HepG2 (cell line): ENCODE data around the gene HMX1. TPM values are rescaled to one million over a fixed set of nuclear protein-coding genes. Genes with fewer than 3 reads are reported as not detected.

Experiments used
- ATAC-seq: fragments of 200-7000 bp; cut with Tn5 transposase; 3 replicates; pipeline ENCODE4 v1.9.1; 2020; ENCODE audit warnings: mild to moderate bottlenecking, moderate library complexity
- BruUV-seq: library from RNA; stranded (reverse); fragments of 400-500 nt; replicated peaks from 2 replicates; lab custom pipeline; 2021; lab: Mats Ljungman, UMichigan
- CTCF ChIA-PET: fragments of 300-600 bp; formaldehyde crosslinking; extraction: SDS; loops from one replicate; lab custom pipeline; 2021; ENCODE audit warnings: low total read pairs, inconsistent platforms, low intra/inter-chr PET ratio; lab: Yijun Ruan, JAX
- POLR2A ChIA-PET: fragments of 350-600 bp; sonication (Branson Sonifier 250); formaldehyde crosslinking; loops from one replicate; lab custom pipeline; 2020; ENCODE audit warnings: antibody characterized with exemption, inconsistent platforms; lab: Yijun Ruan, JAX
- DNase-seq: peaks from one replicate; pipeline ENCODE4 v3.0.0-alpha.2; 2015; ENCODE audit warnings: low spot score
- FAIRE-seq: peaks from 3 replicates; lab custom pipeline; 2011; peaks lifted over from hg19 to GRCh38; lab: Jason Lieb, UNC
- H2AFZ ChIP-seq: one replicate; pipeline ENCODE4 v1.6.1; 2011; ENCODE audit warnings: low read length, inconsistent platforms
- H3K27ac ChIP-seq: fragments of 300-600 bp; 3 replicates; pipeline ENCODE4 v1.8.0; 2011; ENCODE audit warnings: mixed run types, mild to moderate bottlenecking, mixed read lengths, low read length, inconsistent platforms; ENCODE audit not compliant: insufficient read depth; ENCODE audit errors: extremely low read length
- H3K27me3 ChIP-seq, 2 experiments: fragments of 200-600 bp in 1 of 2; 2 replicates in 1 of 2; 3 replicates in 1 of 2; pipeline versions ENCODE4 v1.6.0 to v1.8.0; 2011; ENCODE audit warnings: low read length in 2 of 2, mild to moderate bottlenecking in 2 of 2, moderate library complexity in 2 of 2, inconsistent platforms in 1 of 2; ENCODE audit not compliant: insufficient read depth in 2 of 2, control insufficient read depth in 1 of 2
- H3K36me3 ChIP-seq, 2 experiments: fragments of 200-600 bp in 1 of 2; replicated peaks in 1 of 2; 2 replicates in 1 of 2; 3 replicates in 1 of 2; pipeline versions ENCODE4 v1.5.1 to v1.8.0; 2011; ENCODE audit warnings: low read length in 2 of 2, inconsistent platforms in 1 of 2; ENCODE audit not compliant: insufficient read depth in 2 of 2, control insufficient read depth in 1 of 2
- H3K4me1 ChIP-seq: 2 replicates; pipeline ENCODE4 v1.5.1; 2012; ENCODE audit warnings: low read length, inconsistent platforms; ENCODE audit not compliant: insufficient read depth
- H3K4me2 ChIP-seq: 2 replicates; pipeline ENCODE4 v1.6.0; 2011; ENCODE audit warnings: low read depth, low read length, inconsistent platforms
- H3K4me3 ChIP-seq, 3 experiments: fragments of 200-600 bp in 1 of 3; sonication (generic), shearing (Covaris generic) in 1 of 3; replicated peaks in 1 of 3; 2 replicates each; pipeline ENCODE4 v1.5.1; 2011 to 2016; ENCODE audit warnings: low read length in 3 of 3, inconsistent platforms in 2 of 3, low read depth in 2 of 3, mild to moderate bottlenecking in 2 of 3, control low read depth in 1 of 3, mixed read lengths in 1 of 3; ENCODE audit not compliant: insufficient read depth in 1 of 3
- H3K79me2 ChIP-seq: one replicate; pipeline ENCODE4 v1.6.1; 2011; ENCODE audit warnings: low read length, inconsistent platforms; ENCODE audit not compliant: insufficient read depth
- H3K9ac ChIP-seq: 2 replicates; pipeline ENCODE4 v1.6.0; 2011; ENCODE audit warnings: mild to moderate bottlenecking, low read depth, low read length, inconsistent platforms; ENCODE audit not compliant: insufficient read depth
- H3K9me3 ChIP-seq: 2 replicates; pipeline ENCODE4 v1.5.1; 2012; ENCODE audit warnings: mild to moderate bottlenecking, low read length
- H4K20me1 ChIP-seq: 2 replicates; pipeline ENCODE4 v1.6.0; 2011; ENCODE audit warnings: inconsistent platforms, mild to moderate bottlenecking, low read length, moderate library complexity; ENCODE audit not compliant: insufficient read depth
- CENPT ChIP-seq: sonication (generic); formaldehyde crosslinking; IDR thresholded peaks from 2 replicates; pipeline ENCODE4 v1.8.0; 2022; ENCODE audit warnings: low read depth, mild to moderate bottlenecking, moderate library complexity, missing genetic modification reagents
- EHMT2 ChIP-seq: fragments of 200-600 bp; sonication (generic); IDR thresholded peaks from 2 replicates; pipeline ENCODE4 v1.7.0; 2017; ENCODE audit warnings: antibody characterized with exemption, low read depth, low read length, borderline replicate concordance
- GATAD2A ChIP-seq: IDR thresholded peaks from 2 replicates; pipeline ENCODE4 v1.6.1; 2016
- GZF1 ChIP-seq: sonication (generic); formaldehyde crosslinking; IDR thresholded peaks from 2 replicates; pipeline ENCODE4 v1.5.1; 2020; ENCODE audit warnings: mild to moderate bottlenecking, missing genetic modification reagents
- IKZF1 ChIP-seq: fragments of 450-650 bp; IDR thresholded peaks from 2 replicates; pipeline ENCODE4 v1.7.1; 2016
- KLF16 ChIP-seq, 2 experiments: sonication (generic) in 1 of 2; formaldehyde crosslinking in 1 of 2; IDR thresholded peaks; 2 replicates each; pipeline versions ENCODE4 v1.6.1 to v1.8.0; 2016 to 2023; ENCODE audit warnings: missing genetic modification reagents in 2 of 2, missing compliant biosample characterization in 1 of 2
- MAFK ChIP-seq, 2 experiments: IDR thresholded peaks in 1 of 2; conservative IDR thresholded peaks in 1 of 2; 2 replicates each; pipeline ENCODE4 v1.6.1; 2011; ENCODE audit warnings: improper control_type of control experiment in 2 of 2, low read length in 2 of 2
- NONO ChIP-seq, 2 experiments: fragments of 450-650 bp in 1 of 2; sonication (generic) in 1 of 2; formaldehyde crosslinking in 1 of 2; IDR thresholded peaks in 1 of 2; conservative IDR thresholded peaks in 1 of 2; 2 replicates each; pipeline versions ENCODE4 v1.6.1 to v1.8.0; 2017 to 2022; ENCODE audit warnings: mild to moderate bottlenecking in 1 of 2, missing genetic modification reagents in 1 of 2, moderate library complexity in 1 of 2
- NR3C1 ChIP-seq: sonication (generic); formaldehyde crosslinking; IDR thresholded peaks from 2 replicates; pipeline ENCODE4 v1.4.0; 2020; ENCODE audit warnings: missing genetic modification reagents
- PCBP1 ChIP-seq: fragments of 200-400 bp; formaldehyde crosslinking; IDR thresholded peaks from 2 replicates; pipeline ENCODE4 v1.6.1; 2017; ENCODE audit warnings: mild to moderate bottlenecking, low read depth, low read length, borderline replicate concordance
- TARDBP ChIP-seq: sonication (generic); formaldehyde crosslinking; IDR thresholded peaks from 2 replicates; pipeline ENCODE4 v1.8.0; 2022; ENCODE audit warnings: mild to moderate bottlenecking, missing genetic modification reagents
- TSC22D2 ChIP-seq: sonication (generic); formaldehyde crosslinking; IDR thresholded peaks from 2 replicates; pipeline ENCODE4 v1.5.1; 2020; ENCODE audit warnings: missing genetic modification reagents, mild to moderate bottlenecking, borderline replicate concordance
- ZNF44 ChIP-seq: sonication (generic); formaldehyde crosslinking; IDR thresholded peaks from 2 replicates; pipeline ENCODE4 v1.5.1; 2020; ENCODE audit warnings: mild to moderate bottlenecking, missing genetic modification reagents
- ZNF644 ChIP-seq: IDR thresholded peaks from 2 replicates; pipeline ENCODE4 v1.6.1; 2016; ENCODE audit warnings: low read depth
- ZNF782 ChIP-seq: sonication (generic); formaldehyde crosslinking; IDR thresholded peaks from 2 replicates; pipeline ENCODE4 v1.4.0; 2020; ENCODE audit warnings: missing genetic modification reagents, mild to moderate bottlenecking, borderline replicate concordance
- WGBS: methylation state at CpG from one replicate; pipeline ENCODE4 v1.1.6; 2017; ENCODE audit warnings: low lambda C conversion rate; 5-methylcytosine and 5-hydroxymethylcytosine counted together
- in situ Hi-C: cut with HindIII; loops from 2 replicates; pipeline ENCODE4 v1.10.0; 2017; ENCODE audit warnings: low pct_unique_long_range_greater_than_20kb; ENCODE audit not compliant: extremely low pct_ligation_motif_present
- intact Hi-C: fragments of 100-400 bp; cut with micrococcal nuclease; formaldehyde crosslinking; loops from one replicate; pipeline ENCODE4 v1.10.0; 2022; ENCODE audit not compliant: unreplicated experiment
- polyA plus RNA-seq, 8 experiments: library from polyadenylated mRNA; depleted of rRNA in 3 of 8; stranded (reverse) in 7 of 8; unstranded in 1 of 8; fragments of >200 nt; fragmentation: Illumina TruSeq in 4 of 8; extraction: Trizol in 4 of 8; gene quantifications; 2 replicates each; pipeline versions ENCODE4 v1.2.1 to v1.2.3, GENCODE V29; 2011 to 2016; ENCODE audit warnings: low read depth in 4 of 8, missing spikeins in 1 of 8, mixed read lengths in 1 of 8; ENCODE audit not compliant: insufficient read depth in 1 of 8
- total RNA-seq, 5 experiments: library from RNA; depleted of rRNA; stranded (reverse); fragments of >200 nt; fragmentation: Illumina TruSeq; extraction: Trizol; gene quantifications; 2 replicates each; pipeline ENCODE4 v1.2.3, GENCODE V29; 2016; ENCODE audit warnings: low read depth in 1 of 5
- TF ChIP-seq, protein P1 (sequence below): sonication (generic); formaldehyde crosslinking; IDR thresholded peaks from 2 replicates; pipeline ENCODE4 v1.4.0; 2020; ENCODE audit warnings: missing genetic modification reagents, borderline replicate concordance
- TF ChIP-seq, protein P2 (sequence below): sonication (generic); formaldehyde crosslinking; IDR thresholded peaks from 2 replicates; pipeline ENCODE4 v1.8.0; 2022; ENCODE audit warnings: mild to moderate bottlenecking, missing genetic modification reagents, moderate library complexity

The HMX1 gene
- total and polyA plus RNA-seq, 2 of the 13 experiments (the other 11 are each of a cell fraction or from before 2014, with no cell fraction given): not detected

DNA sequence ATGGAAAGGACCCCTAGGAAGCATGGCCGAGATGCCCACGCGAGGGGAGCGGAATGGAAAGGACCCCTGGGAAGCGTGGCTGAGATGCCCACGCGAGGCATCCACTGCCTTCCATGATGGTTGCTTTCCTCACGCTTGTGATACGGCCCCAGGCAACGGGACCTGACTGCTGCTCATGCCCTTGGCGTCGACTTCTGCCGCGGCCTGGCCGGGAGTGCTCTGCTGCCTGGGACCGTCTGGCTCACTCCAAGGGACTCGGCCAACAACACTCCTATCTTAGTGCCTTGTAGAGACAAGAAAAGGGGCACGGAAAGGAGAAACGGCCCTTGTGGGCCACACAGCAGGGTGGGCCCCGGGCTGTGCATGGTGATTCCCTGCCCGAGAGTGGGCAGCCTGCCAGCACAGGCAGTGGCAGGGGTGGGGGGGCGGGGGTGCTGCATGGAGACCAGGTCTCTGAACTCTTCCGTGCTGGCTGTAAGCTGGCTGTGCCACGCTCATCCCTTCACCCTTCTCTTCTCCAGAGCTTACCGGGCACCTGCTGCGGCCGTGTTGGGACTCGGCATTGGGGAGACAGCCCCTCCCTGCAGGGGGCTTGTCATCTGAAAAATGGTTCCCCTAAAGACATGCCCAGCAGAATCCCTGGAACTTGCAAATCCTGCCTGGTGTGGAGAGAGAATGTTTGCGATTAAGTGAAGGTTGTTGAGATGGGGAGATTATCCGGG lies 38.6 kb upstream of the HMX1 start:
- no peaks in the 10 kb centered on the region for H3K36me3 ChIP-seq
- H3K9ac ChIP-seq: no peak overlapping the region
- DNase-seq (no peak), ATAC-seq (no peak), FAIRE-seq (no peak)
- 24% methylated on average over 8 of the region's 30 CpGs for WGBS
- H3K4me3 ChIP-seq: no peak overlapping the region
- no peak overlapping the region for H2AFZ ChIP-seq
- intact Hi-C loops (loop anchor here (10.0 kb wide), 1 partner anchor 225 kb away; no protein-coding TSS in a partner anchor), in situ Hi-C loops (no loop called here)
- no TSS peak for BruUV-seq
- peaks cover 23 to 89% of the 10 kb centered on the region in 2 experiments for H3K27me3 ChIP-seq
- no peaks in the 10 kb centered on the region for H3K4me1 ChIP-seq
- H3K27ac ChIP-seq: no peak overlapping the region
- CTCF ChIA-PET: no interaction called here
- no peaks in the 10 kb centered on the region for H3K79me2 ChIP-seq
- H3K4me2 ChIP-seq: no peak overlapping the region
- TF ChIP-seq TARDBP (CRISPR knock-in tag): no peak
- TF ChIP-seq KLF16 (CRISPR knock-in tag; IDR thresholded peaks at IDR 0.05): no peak
- TF ChIP-seq CENPT (CRISPR knock-in tag): no peak
- TF ChIP-seq NONO (IDR thresholded peaks at IDR 0.05): no peak
- no peak for TF ChIP-seq NONO (CRISPR knock-in tag; conservative IDR thresholded peaks at IDR 0.05)
- no peak for TF ChIP-seq ZNF44 (CRISPR knock-in tag)
- no peak for TF ChIP-seq PCBP1
- TF ChIP-seq, all 625 proteins: peak for 0
- Histone ChIP-seq H3K9me3 (no peaks in the 10 kb centered on the region), H4K20me1 (no peaks in the 10 kb centered on the region)
- POLR2A ChIA-PET: no interaction called here

DNA sequence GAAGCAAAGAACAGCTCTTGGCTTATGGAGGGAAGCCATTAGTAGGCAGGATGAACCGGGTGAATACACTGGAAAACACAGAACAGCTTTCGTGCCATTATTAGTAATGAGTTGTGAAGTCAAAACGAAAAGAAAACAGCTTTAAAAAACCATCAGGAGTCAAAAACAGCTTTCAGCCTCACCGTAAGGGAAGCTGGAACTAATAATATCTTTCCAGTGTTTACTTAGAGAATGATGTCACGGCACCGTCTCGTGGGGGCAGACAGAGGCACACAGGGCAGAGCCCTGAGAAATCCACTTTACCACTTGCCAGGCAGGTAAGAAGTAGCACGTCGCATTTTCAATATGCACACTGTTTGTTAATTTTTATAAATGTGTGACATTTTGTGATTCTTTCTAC lies 37.9 kb upstream of the HMX1 start:
- peaks cover 19 to 89% of the 10 kb centered on the region in 2 experiments for H3K27me3 ChIP-seq
- no peaks in the 10 kb centered on the region for H3K4me1 ChIP-seq
- no peaks in the 10 kb centered on the region for H3K79me2 ChIP-seq
- H2AFZ ChIP-seq: no peak overlapping the region
- no peak overlapping the region for H3K4me2 ChIP-seq
- H3K9me3 ChIP-seq: no peaks in the 10 kb centered on the region
- H4K20me1 ChIP-seq: no peaks in the 10 kb centered on the region
- H3K4me3 ChIP-seq: no peak overlapping the region
- CTCF ChIA-PET: no interaction called here
- POLR2A ChIA-PET: no interaction called here
- intact Hi-C loops: no loop called here
- DNase-seq (no peak), ATAC-seq (no peak), FAIRE-seq (no peak)
- H3K9ac ChIP-seq: no peak overlapping the region
- in situ Hi-C loops: no loop called here
- 15% methylated on average over 9 of the region's 9 CpGs for WGBS
- BruUV-seq: no TSS peak
- no peaks in the 10 kb centered on the region for H3K36me3 ChIP-seq
- no peak overlapping the region for H3K27ac ChIP-seq
- TF ChIP-seq IKZF1: no peak
- no peak for TF ChIP-seq TSC22D2 (CRISPR knock-in tag)
- no peak for TF ChIP-seq EHMT2
- no peak for TF ChIP-seq GZF1 (CRISPR knock-in tag)
- TF ChIP-seq NR3C1 (CRISPR knock-in tag): no peak
- no peak for TF ChIP-seq MAFK (conservative IDR thresholded peaks at IDR 0.05 in 1 of 2, IDR thresholded peaks at IDR 0.05 in 1 of 2; ENCODE audit: low read length in 2 of 2)
- no peak for TF ChIP-seq GATAD2A (CRISPR knock-in tag)
- no peak for TF ChIP-seq ZNF782 (CRISPR knock-in tag)
- TF ChIP-seq ZNF644 (CRISPR knock-in tag): no peak
- TF ChIP-seq, protein P1, sequence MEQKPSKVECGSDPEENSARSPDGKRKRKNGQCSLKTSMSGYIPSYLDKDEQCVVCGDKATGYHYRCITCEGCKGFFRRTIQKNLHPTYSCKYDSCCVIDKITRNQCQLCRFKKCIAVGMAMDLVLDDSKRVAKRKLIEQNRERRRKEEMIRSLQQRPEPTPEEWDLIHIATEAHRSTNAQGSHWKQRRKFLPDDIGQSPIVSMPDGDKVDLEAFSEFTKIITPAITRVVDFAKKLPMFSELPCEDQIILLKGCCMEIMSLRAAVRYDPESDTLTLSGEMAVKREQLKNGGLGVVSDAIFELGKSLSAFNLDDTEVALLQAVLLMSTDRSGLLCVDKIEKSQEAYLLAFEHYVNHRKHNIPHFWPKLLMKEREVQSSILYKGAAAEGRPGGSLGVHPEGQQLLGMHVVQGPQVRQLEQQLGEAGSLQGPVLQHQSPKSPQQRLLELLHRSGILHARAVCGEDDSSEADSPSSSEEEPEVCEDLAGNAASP (CRISPR knock-in tag): no peak
- TF ChIP-seq, protein P2, sequence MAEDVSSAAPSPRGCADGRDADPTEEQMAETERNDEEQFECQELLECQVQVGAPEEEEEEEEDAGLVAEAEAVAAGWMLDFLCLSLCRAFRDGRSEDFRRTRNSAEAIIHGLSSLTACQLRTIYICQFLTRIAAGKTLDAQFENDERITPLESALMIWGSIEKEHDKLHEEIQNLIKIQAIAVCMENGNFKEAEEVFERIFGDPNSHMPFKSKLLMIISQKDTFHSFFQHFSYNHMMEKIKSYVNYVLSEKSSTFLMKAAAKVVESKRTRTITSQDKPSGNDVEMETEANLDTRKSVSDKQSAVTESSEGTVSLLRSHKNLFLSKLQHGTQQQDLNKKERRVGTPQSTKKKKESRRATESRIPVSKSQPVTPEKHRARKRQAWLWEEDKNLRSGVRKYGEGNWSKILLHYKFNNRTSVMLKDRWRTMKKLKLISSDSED (CRISPR knock-in tag): no peak
